ENCODE measurements around the gene KDM7A. TPM values are rescaled to one million over a fixed set of nuclear protein-coding genes. Genes with fewer than 3 reads are reported as not detected.

KDM7A gene
- total RNA-seq, 1 donor from 2014 or later: 7.6 TPM

DNA sequence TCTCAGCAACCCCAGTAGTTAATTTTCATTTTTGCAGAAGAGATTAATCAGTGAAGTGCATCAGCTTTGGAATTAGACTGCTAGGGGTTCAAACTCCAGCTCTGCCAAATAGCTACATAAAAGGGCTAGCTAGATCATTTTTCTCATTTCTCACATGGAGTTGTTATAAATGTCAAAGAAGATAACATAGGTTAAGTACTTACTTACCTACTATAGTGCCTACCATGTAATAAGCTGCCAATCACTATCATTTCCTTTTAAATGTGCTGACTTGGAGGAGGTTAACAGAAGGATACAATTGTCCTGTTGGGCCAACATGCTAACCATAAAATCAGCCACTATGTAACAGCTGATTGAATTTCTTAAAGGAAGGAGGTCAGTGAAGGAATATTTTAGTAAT lies 40.7 kb downstream of the KDM7A start:
- peaks cover 13% of the 10 kb centered on the region for H3K4me1 Mint-ChIP-seq (ENCODE audit: low read depth)
- H3K27ac Mint-ChIP-seq (ENCODE audit: unreplicated experiment): no peak overlapping the region
- no peak overlapping the region for H3K4me3 Mint-ChIP-seq (ENCODE audit: unreplicated experiment)
- TF ChIP-seq, protein P1, sequence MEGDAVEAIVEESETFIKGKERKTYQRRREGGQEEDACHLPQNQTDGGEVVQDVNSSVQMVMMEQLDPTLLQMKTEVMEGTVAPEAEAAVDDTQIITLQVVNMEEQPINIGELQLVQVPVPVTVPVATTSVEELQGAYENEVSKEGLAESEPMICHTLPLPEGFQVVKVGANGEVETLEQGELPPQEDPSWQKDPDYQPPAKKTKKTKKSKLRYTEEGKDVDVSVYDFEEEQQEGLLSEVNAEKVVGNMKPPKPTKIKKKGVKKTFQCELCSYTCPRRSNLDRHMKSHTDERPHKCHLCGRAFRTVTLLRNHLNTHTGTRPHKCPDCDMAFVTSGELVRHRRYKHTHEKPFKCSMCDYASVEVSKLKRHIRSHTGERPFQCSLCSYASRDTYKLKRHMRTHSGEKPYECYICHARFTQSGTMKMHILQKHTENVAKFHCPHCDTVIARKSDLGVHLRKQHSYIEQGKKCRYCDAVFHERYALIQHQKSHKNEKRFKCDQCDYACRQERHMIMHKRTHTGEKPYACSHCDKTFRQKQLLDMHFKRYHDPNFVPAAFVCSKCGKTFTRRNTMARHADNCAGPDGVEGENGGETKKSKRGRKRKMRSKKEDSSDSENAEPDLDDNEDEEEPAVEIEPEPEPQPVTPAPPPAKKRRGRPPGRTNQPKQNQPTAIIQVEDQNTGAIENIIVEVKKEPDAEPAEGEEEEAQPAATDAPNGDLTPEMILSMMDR (IDR thresholded peaks at IDR 0.05): no peak
- no peaks in the 10 kb centered on the region for H3K27me3 Mint-ChIP-seq (ENCODE audit: low read depth)
- peaks cover 6% of the 10 kb centered on the region for H3K9me3 Mint-ChIP-seq (ENCODE audit: low read depth)
- H3K36me3 Mint-ChIP-seq (ENCODE audit: low read depth): peaks cover 11% of the 10 kb centered on the region
- DNase-seq (ENCODE audit: low spot score): no peak

DNA sequence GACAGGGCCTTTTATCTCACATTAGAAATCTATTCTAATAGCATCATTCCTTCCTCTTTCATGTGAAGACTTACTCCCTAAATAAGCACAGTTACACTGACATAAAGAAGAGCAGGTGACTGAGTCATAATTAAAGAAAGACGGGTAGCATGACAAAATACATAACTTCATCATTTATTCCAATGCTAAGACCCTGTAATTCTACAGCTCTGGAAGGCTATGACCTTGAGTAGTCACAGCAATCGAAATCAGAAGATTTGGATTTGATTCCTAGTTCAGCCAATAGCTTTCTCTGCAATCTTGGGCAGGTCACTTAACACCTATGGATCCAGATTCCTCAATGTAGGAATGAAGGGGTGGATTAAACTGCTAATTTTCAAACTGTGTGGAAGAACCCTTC lies 42.7 kb downstream of the KDM7A start:
- DNase-seq (ENCODE audit: low spot score): no peak
- no peak overlapping the region for H3K4me3 Mint-ChIP-seq (ENCODE audit: unreplicated experiment)
- H3K9me3 Mint-ChIP-seq (ENCODE audit: low read depth): peaks cover 6% of the 10 kb centered on the region
- H3K27ac Mint-ChIP-seq (ENCODE audit: unreplicated experiment): no peak overlapping the region
- H3K4me1 Mint-ChIP-seq (ENCODE audit: low read depth): peaks cover 13% of the 10 kb centered on the region
- peaks cover 14% of the 10 kb centered on the region for H3K36me3 Mint-ChIP-seq (ENCODE audit: low read depth)
- TF ChIP-seq, protein P1 (IDR thresholded peaks at IDR 0.05): no peak
- no peaks in the 10 kb centered on the region for H3K27me3 Mint-ChIP-seq (ENCODE audit: low read depth)

DNA sequence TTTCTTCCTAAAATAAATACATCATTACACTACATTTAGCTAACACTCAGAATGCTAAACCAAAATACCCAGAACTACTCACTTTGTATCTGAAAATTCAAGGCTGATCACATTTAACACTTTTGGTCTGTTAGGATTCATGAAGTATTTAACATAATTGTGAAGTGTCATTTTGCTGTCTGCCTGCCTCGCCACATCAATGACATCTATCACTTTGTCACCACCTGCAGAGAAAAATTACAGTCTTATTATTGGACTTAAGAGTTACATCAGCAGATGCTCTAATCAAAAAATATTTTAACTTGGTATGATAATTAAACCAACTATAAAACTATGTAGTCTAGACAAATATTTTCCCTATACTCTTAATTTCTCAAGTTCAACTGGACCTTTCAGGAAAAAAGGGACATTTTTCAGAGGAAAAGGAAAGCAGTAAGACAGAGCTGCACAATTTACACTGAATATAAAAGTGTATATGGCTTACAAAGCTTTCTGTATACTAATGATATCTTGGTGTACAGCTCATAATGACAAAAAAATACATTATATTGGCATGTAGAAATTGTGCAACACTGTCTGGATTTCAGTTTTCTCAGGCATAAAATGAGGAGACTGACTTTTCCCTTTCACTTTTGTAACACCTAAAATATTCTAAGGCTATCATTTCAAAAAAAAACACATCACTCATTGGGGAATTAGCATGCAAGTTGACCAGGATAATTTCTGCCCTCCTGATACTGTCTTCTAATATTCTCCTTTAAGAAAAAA lies 49.2 kb downstream of the KDM7A start:
- Mint-ChIP-seq H3K4me3 (ENCODE audit: unreplicated experiment) (no peak overlapping the region), H3K27ac (ENCODE audit: unreplicated experiment) (no peak overlapping the region), H3K36me3 (ENCODE audit: low read depth) (peaks cover 24% of the 10 kb centered on the region), H3K9me3 (ENCODE audit: low read depth) (peaks cover 6% of the 10 kb centered on the region), H3K4me1 (ENCODE audit: low read depth) (peaks cover 3% of the 10 kb centered on the region), H3K27me3 (ENCODE audit: low read depth) (no peaks in the 10 kb centered on the region)
- TF ChIP-seq, protein P1 (IDR thresholded peaks at IDR 0.05): no peak
- DNase-seq (ENCODE audit: low spot score): no peak

DNA sequence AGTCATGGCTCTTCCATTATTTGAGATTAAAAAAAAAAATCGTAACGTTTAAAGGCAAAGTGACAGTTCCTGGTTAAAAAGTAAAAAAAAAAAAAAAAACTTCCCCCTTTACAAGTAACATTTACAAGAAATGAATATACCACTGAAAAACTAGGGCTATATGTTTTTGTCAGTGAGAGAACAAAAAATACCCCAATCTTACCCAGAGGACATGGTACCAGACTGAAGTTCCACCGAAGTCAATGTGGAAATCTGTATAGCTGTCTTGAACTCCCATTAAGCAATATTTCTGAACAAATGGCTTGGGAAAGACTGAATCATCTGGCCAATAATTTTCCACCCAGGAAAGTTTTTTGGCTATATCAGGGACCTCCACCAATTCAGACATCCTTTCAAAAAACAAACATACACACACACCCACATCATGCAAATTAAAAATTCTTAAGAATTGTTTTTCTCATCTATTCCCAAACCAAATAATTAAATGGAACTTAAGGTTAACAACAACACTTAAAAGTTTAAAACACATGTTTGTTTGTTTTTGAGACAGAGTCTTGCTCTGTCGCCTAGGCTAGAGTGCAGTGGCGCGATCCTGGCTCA lies 50.2 kb downstream of the KDM7A start:
- Mint-ChIP-seq H3K27ac (ENCODE audit: unreplicated experiment) (no peak overlapping the region), H3K4me3 (ENCODE audit: unreplicated experiment) (no peak overlapping the region), H3K36me3 (ENCODE audit: low read depth) (peaks cover 19% of the 10 kb centered on the region), H3K9me3 (ENCODE audit: low read depth) (peaks cover 4% of the 10 kb centered on the region), H3K4me1 (ENCODE audit: low read depth) (no peaks in the 10 kb centered on the region), H3K27me3 (ENCODE audit: low read depth) (no peaks in the 10 kb centered on the region)
- TF ChIP-seq, protein P1 (IDR thresholded peaks at IDR 0.05): no peak
- no peak for DNase-seq (ENCODE audit: low spot score)

DNA sequence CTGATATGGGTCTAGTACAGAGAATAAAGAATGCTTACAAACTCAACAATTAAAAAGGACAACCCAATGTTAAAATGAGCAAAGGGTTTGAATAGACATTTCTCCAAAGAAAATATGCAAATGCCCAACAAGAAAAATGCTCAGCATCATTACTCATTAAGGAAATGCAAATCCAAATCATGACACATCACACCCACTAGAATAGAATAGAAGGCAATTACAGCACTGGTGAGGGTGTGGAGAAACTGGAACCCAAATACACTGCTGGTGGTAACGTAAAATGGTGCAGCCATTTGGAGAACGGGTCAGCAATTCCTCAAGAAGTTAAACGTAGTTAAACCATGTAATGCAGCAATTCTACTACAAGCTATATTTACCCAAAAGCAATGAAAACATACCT lies 53.8 kb downstream of the KDM7A start:
- DNase-seq (ENCODE audit: low spot score): no peak

More for the DNA sequence above, 53.8 kb downstream of the KDM7A start:
- Mint-ChIP-seq H3K27ac (ENCODE audit: unreplicated experiment) (no peak overlapping the region), H3K4me1 (ENCODE audit: low read depth) (no peaks in the 10 kb centered on the region), H3K4me3 (ENCODE audit: unreplicated experiment) (no peak overlapping the region), H3K27me3 (ENCODE audit: low read depth) (no peaks in the 10 kb centered on the region), H3K9me3 (ENCODE audit: low read depth) (no peaks in the 10 kb centered on the region), H3K36me3 (ENCODE audit: low read depth) (peaks cover 10% of the 10 kb centered on the region)
- TF ChIP-seq, protein P1 (IDR thresholded peaks at IDR 0.05): no peak

Measured in chondrocyte (in vitro differentiated cells).